ENCODE data around the gene RNF111. TPM values are rescaled to one million over a fixed set of nuclear protein-coding genes. Genes with fewer than 3 reads are reported as not detected.
"Not testable (repeated sequence)": the region's sequence is repeated elsewhere in the genome, so short reads cannot be mapped to it uniquely, and the experiment has no call there.

The RNF111 gene
- polyA plus RNA-seq, 4 donors, result 33.9 to 47.6 (median 43.7) TPM

GRCh38 chr15:59127255-59127654, 139.8 kb downstream of the RNF111 start:
- DNase-seq (ENCODE audit: low read depth in 4 of 4, low spot score in 3 of 4), result not testable (repeated sequence)

- DNase-seq (ENCODE audit: low read depth in 4 of 4, low spot score in 3 of 4), result no peak
Measured at GRCh38 chr15:59131456-59131855, 144.0 kb downstream of the RNF111 start.

- no peak for DNase-seq (ENCODE audit: low read depth in 4 of 4, low spot score in 3 of 4)
Measured at GRCh38 chr15:59131969-59132562, 144.6 kb downstream of the RNF111 start.

GRCh38 chr15:59133929-59134427, 146.5 kb downstream of the RNF111 start:
- DNase-seq (ENCODE audit: low read depth in 4 of 4, low spot score in 3 of 4), result no peak

GRCh38 chr15:59137566-59137965, 150.1 kb downstream of the RNF111 start:
- DNase-seq (ENCODE audit: low read depth in 4 of 4, low spot score in 3 of 4), result no peak

- no peak for DNase-seq (ENCODE audit: low read depth in 4 of 4, low spot score in 3 of 4)
Measured at GRCh38 chr15:59138243-59138642, 150.8 kb downstream of the RNF111 start.

- DNase-seq (ENCODE audit: low read depth in 4 of 4, low spot score in 3 of 4), result no peak
Measured at GRCh38 chr15:59140422-59141226, 153.2 kb downstream of the RNF111 start.

- DNase-seq (ENCODE audit: low read depth in 4 of 4, low spot score in 3 of 4), result no peak
Measured at GRCh38 chr15:59143281-59143680, 155.8 kb downstream of the RNF111 start.

- DNase-seq (ENCODE audit: low read depth in 4 of 4, low spot score in 3 of 4), result not testable (repeated sequence)
Measured at GRCh38 chr15:59144594-59144993, 157.1 kb downstream of the RNF111 start.

Other genes with a start within 250 kb of the RNF111 start
- 100 to 1,000 TPM; 141 to 284 (median 240) TPM for gene ADAM10, start 238.0 kb upstream of the RNF111 start, polyA plus RNA-seq (ENCODE audit: insufficient read length in 4 of 4)
- gene MINDY2, start 216.4 kb upstream of the RNF111 start, polyA plus RNA-seq (ENCODE audit: insufficient read length in 4 of 4), result 10 to 100 TPM; 19.4 to 30.9 (median 28.8) TPM
- 100 to 1,000 TPM in 3 of 4 donors, 10 to 100 TPM in 1; 89.9 to 147 (median 136) TPM for gene SLTM, start 54.0 kb upstream of the RNF111 start, polyA plus RNA-seq (ENCODE audit: insufficient read length in 4 of 4)
- gene CCNB2, start 117.5 kb downstream of the RNF111 start, polyA plus RNA-seq (ENCODE audit: insufficient read length in 4 of 4), result 10 to 100 TPM; 34.0 to 48.9 (median 42.9) TPM
- gene LDHAL6B, start 219.2 kb downstream of the RNF111 start, polyA plus RNA-seq (ENCODE audit: insufficient read length in 4 of 4), result under 1 TPM in 2 of 4 donors, not detected in 2; 0.14 to 0.32 TPM